ENCODE measurements around the gene SUN2.

GRCh38 chr22:38739300-38740055, 16.3 kb downstream of the SUN2 start:
- TF ChIP-seq CTCF (IDR thresholded peaks at IDR 0.05; ENCODE audit: low read depth, low read length) (no peak), EZH2phosphoT487 (IDR thresholded peaks at IDR 0.05; ENCODE audit: low read depth) (no peak)
